Vagina (tissue), 2 donors: ENCODE data around the gene CCDC112.

Source experiments
- CTCF ChIP-seq, 3 experiments: fragments of 450-650 bp in 2 of 3; fragments of 200-600 bp in 1 of 3; sonication (generic) in 1 of 3; IDR thresholded peaks; one replicate each; pipeline ENCODE4 v1.5.1; 2017 to 2019; ENCODE audit warnings: antibody characterized with exemption in 3 of 3, mild to moderate bottlenecking in 2 of 3, moderate library complexity in 2 of 3
- POLR2A ChIP-seq, 2 donors: fragments of 450-650 bp; IDR thresholded peaks; one replicate each; pipeline ENCODE4 v1.6.1; 2017; ENCODE audit warnings: antibody characterized with exemption in 2 of 2, mild to moderate bottlenecking in 2 of 2, moderate library complexity in 2 of 2

GRCh38 chr5:115236599-115236998 is 59.9 kb downstream of the CCDC112 start:
- TF ChIP-seq CTCF (IDR thresholded peaks at IDR 0.05) (no peak), POLR2A (IDR thresholded peaks at IDR 0.05) (no peak)
